HepG2 (cell line): ENCODE measurements around the gene TIMM23. TPM values are rescaled to one million over a fixed set of nuclear protein-coding genes. Genes with fewer than 3 reads are reported as not detected.

ENCODE experiments used
- ATAC-seq: fragments of 200-7000 bp; cut with Tn5 transposase; 3 replicates; pipeline ENCODE4 v1.9.1; 2020; ENCODE audit warnings: mild to moderate bottlenecking, moderate library complexity
- BruUV-seq: library from RNA; stranded (reverse); fragments of 400-500 nt; replicated peaks from 2 replicates; lab custom pipeline; 2021; lab: Mats Ljungman, UMichigan
- CTCF ChIA-PET: fragments of 300-600 bp; formaldehyde crosslinking; extraction: SDS; loops from one replicate; lab custom pipeline; 2021; ENCODE audit warnings: low total read pairs, inconsistent platforms, low intra/inter-chr PET ratio; lab: Yijun Ruan, JAX
- POLR2A ChIA-PET: fragments of 350-600 bp; sonication (Branson Sonifier 250); formaldehyde crosslinking; loops from one replicate; lab custom pipeline; 2020; ENCODE audit warnings: antibody characterized with exemption, inconsistent platforms; lab: Yijun Ruan, JAX
- DNase-seq: peaks from one replicate; pipeline ENCODE4 v3.0.0-alpha.2; 2015; ENCODE audit warnings: low spot score
- FAIRE-seq: peaks from 3 replicates; lab custom pipeline; 2011; peaks lifted over from hg19 to GRCh38; lab: Jason Lieb, UNC
- H2AFZ ChIP-seq: one replicate; pipeline ENCODE4 v1.6.1; 2011; ENCODE audit warnings: low read length, inconsistent platforms
- H3K27ac ChIP-seq: fragments of 300-600 bp; 3 replicates; pipeline ENCODE4 v1.8.0; 2011; ENCODE audit warnings: mixed run types, mild to moderate bottlenecking, mixed read lengths, low read length, inconsistent platforms; ENCODE audit not compliant: insufficient read depth; ENCODE audit errors: extremely low read length
- H3K27me3 ChIP-seq, 2 experiments: fragments of 200-600 bp in 1 of 2; 2 replicates in 1 of 2; 3 replicates in 1 of 2; pipeline versions ENCODE4 v1.6.0 to v1.8.0; 2011; ENCODE audit warnings: low read length in 2 of 2, mild to moderate bottlenecking in 2 of 2, moderate library complexity in 2 of 2, inconsistent platforms in 1 of 2; ENCODE audit not compliant: insufficient read depth in 2 of 2, control insufficient read depth in 1 of 2
- H3K36me3 ChIP-seq, 2 experiments: fragments of 200-600 bp in 1 of 2; replicated peaks in 1 of 2; 2 replicates in 1 of 2; 3 replicates in 1 of 2; pipeline versions ENCODE4 v1.5.1 to v1.8.0; 2011; ENCODE audit warnings: low read length in 2 of 2, inconsistent platforms in 1 of 2; ENCODE audit not compliant: insufficient read depth in 2 of 2, control insufficient read depth in 1 of 2
- H3K4me1 ChIP-seq: 2 replicates; pipeline ENCODE4 v1.5.1; 2012; ENCODE audit warnings: low read length, inconsistent platforms; ENCODE audit not compliant: insufficient read depth
- H3K4me2 ChIP-seq: 2 replicates; pipeline ENCODE4 v1.6.0; 2011; ENCODE audit warnings: low read depth, low read length, inconsistent platforms
- H3K4me3 ChIP-seq, 3 experiments: fragments of 200-600 bp in 1 of 3; sonication (generic), shearing (Covaris generic) in 1 of 3; replicated peaks in 1 of 3; 2 replicates each; pipeline ENCODE4 v1.5.1; 2011 to 2016; ENCODE audit warnings: low read length in 3 of 3, inconsistent platforms in 2 of 3, low read depth in 2 of 3, mild to moderate bottlenecking in 2 of 3, control low read depth in 1 of 3, mixed read lengths in 1 of 3; ENCODE audit not compliant: insufficient read depth in 1 of 3
- H3K79me2 ChIP-seq: one replicate; pipeline ENCODE4 v1.6.1; 2011; ENCODE audit warnings: low read length, inconsistent platforms; ENCODE audit not compliant: insufficient read depth
- H3K9ac ChIP-seq: 2 replicates; pipeline ENCODE4 v1.6.0; 2011; ENCODE audit warnings: mild to moderate bottlenecking, low read depth, low read length, inconsistent platforms; ENCODE audit not compliant: insufficient read depth
- H3K9me3 ChIP-seq: 2 replicates; pipeline ENCODE4 v1.5.1; 2012; ENCODE audit warnings: mild to moderate bottlenecking, low read length
- H4K20me1 ChIP-seq: 2 replicates; pipeline ENCODE4 v1.6.0; 2011; ENCODE audit warnings: inconsistent platforms, mild to moderate bottlenecking, low read length, moderate library complexity; ENCODE audit not compliant: insufficient read depth
- CEBPB ChIP-seq: IDR thresholded peaks from 2 replicates; pipeline ENCODE4 v1.6.1; 2011; ENCODE audit warnings: low read depth, low read length, improper control_type of control experiment, borderline replicate concordance
- DPF2 ChIP-seq: sonication (generic); formaldehyde crosslinking; IDR thresholded peaks from 2 replicates; pipeline ENCODE4 v1.4.0; 2020; ENCODE audit warnings: mild to moderate bottlenecking, low read depth, missing genetic modification reagents, borderline replicate concordance
- HNF1A ChIP-seq, 2 experiments: sonication (generic) in 1 of 2; formaldehyde crosslinking in 1 of 2; IDR thresholded peaks; 2 replicates each; pipeline versions ENCODE4 v1.4.0 to v1.6.1; 2016 to 2020; ENCODE audit warnings: borderline replicate concordance in 1 of 2, low read depth in 1 of 2, mild to moderate bottlenecking in 1 of 2, missing genetic modification reagents in 1 of 2
- HOXA5 ChIP-seq: sonication (generic); formaldehyde crosslinking; IDR thresholded peaks from 2 replicates; pipeline ENCODE4 v1.4.0; 2020; ENCODE audit warnings: missing genetic modification reagents
- KDM1A ChIP-seq: IDR thresholded peaks from 2 replicates; pipeline ENCODE4 v1.6.1; 2016; ENCODE audit warnings: missing compliant biosample characterization
- NR2F1 ChIP-seq, 2 experiments: fragments of 450-650 bp in 1 of 2; formaldehyde crosslinking in 1 of 2; IDR thresholded peaks; 2 replicates each; pipeline versions ENCODE4 v1.5.0 to v1.6.1; 2016 to 2020; ENCODE audit warnings: mild to moderate bottlenecking in 1 of 2, missing compliant biosample characterization in 1 of 2, missing genetic modification reagents in 1 of 2, moderate library complexity in 1 of 2
- NR2F6 ChIP-seq, 2 experiments: IDR thresholded peaks; 2 replicates each; pipeline ENCODE4 v1.6.1; 2016; ENCODE audit warnings: antibody characterized with exemption in 1 of 2, mild to moderate bottlenecking in 1 of 2
- RCOR2 ChIP-seq: IDR thresholded peaks from 2 replicates; pipeline ENCODE4 v1.6.1; 2016; ENCODE audit warnings: missing biosample characterization, missing genetic modification reagents
- SRSF1 ChIP-seq: fragments of 200-400 bp; formaldehyde crosslinking; optimal IDR thresholded peaks from 2 replicates; pipeline ENCODE3; 2017; ENCODE audit warnings: mild to moderate bottlenecking, low read depth, low read length, moderate library complexity
- TBX2 ChIP-seq: sonication (generic); formaldehyde crosslinking; IDR thresholded peaks from 2 replicates; pipeline ENCODE4 v1.5.0; 2020; ENCODE audit warnings: missing genetic modification reagents, mild to moderate bottlenecking, borderline replicate concordance
- TCF7 ChIP-seq: sonication (generic); IDR thresholded peaks from 2 replicates; pipeline ENCODE4 v1.6.1; 2016; ENCODE audit warnings: antibody characterized with exemption, low read depth
- ZMYM2 ChIP-seq: sonication (generic); formaldehyde crosslinking; IDR thresholded peaks from 2 replicates; pipeline ENCODE4 v1.8.0; 2022; ENCODE audit warnings: mild to moderate bottlenecking, missing genetic modification reagents
- ZNF292 ChIP-seq: sonication (generic); formaldehyde crosslinking; IDR thresholded peaks from 2 replicates; pipeline ENCODE4 v1.8.1; 2022; ENCODE audit warnings: mild to moderate bottlenecking, low read depth, missing genetic modification reagents, borderline replicate concordance
- ZNF430 ChIP-seq: sonication (generic); formaldehyde crosslinking; IDR thresholded peaks from 2 replicates; pipeline ENCODE4 v1.9.0; 2021; ENCODE audit warnings: mild to moderate bottlenecking, missing genetic modification reagents
- ZNF772 ChIP-seq: sonication (generic); formaldehyde crosslinking; IDR thresholded peaks from 2 replicates; pipeline ENCODE4 v1.5.0; 2020; ENCODE audit warnings: mild to moderate bottlenecking, missing genetic modification reagents
- ZNF784 ChIP-seq: sonication (generic); formaldehyde crosslinking; IDR thresholded peaks from 2 replicates; pipeline ENCODE4 v1.5.1; 2020; ENCODE audit warnings: missing genetic modification reagents, mild to moderate bottlenecking, borderline replicate concordance
- ZNF788 ChIP-seq: sonication (generic); formaldehyde crosslinking; IDR thresholded peaks from 2 replicates; pipeline ENCODE4 v1.5.0; 2020; ENCODE audit warnings: mild to moderate bottlenecking, missing genetic modification reagents, borderline replicate concordance
- WGBS: methylation state at CpG from one replicate; pipeline ENCODE4 v1.1.6; 2017; ENCODE audit warnings: low lambda C conversion rate; 5-methylcytosine and 5-hydroxymethylcytosine counted together
- in situ Hi-C: cut with HindIII; loops from 2 replicates; pipeline ENCODE4 v1.10.0; 2017; ENCODE audit warnings: low pct_unique_long_range_greater_than_20kb; ENCODE audit not compliant: extremely low pct_ligation_motif_present
- intact Hi-C: fragments of 100-400 bp; cut with micrococcal nuclease; formaldehyde crosslinking; loops from one replicate; pipeline ENCODE4 v1.10.0; 2022; ENCODE audit not compliant: unreplicated experiment
- polyA plus RNA-seq, 8 experiments: library from polyadenylated mRNA; depleted of rRNA in 3 of 8; stranded (reverse) in 7 of 8; unstranded in 1 of 8; fragments of >200 nt; fragmentation: Illumina TruSeq in 4 of 8; extraction: Trizol in 4 of 8; gene quantifications; 2 replicates each; pipeline versions ENCODE4 v1.2.1 to v1.2.3, GENCODE V29; 2011 to 2016; ENCODE audit warnings: low read depth in 4 of 8, missing spikeins in 1 of 8, mixed read lengths in 1 of 8; ENCODE audit not compliant: insufficient read depth in 1 of 8
- total RNA-seq, 5 experiments: library from RNA; depleted of rRNA; stranded (reverse); fragments of >200 nt; fragmentation: Illumina TruSeq; extraction: Trizol; gene quantifications; 2 replicates each; pipeline ENCODE4 v1.2.3, GENCODE V29; 2016; ENCODE audit warnings: low read depth in 1 of 5

Gene TIMM23
- total and polyA plus RNA-seq, 2 of the 13 experiments (the other 11 are each of a cell fraction or from before 2014, with no cell fraction given): 80.2 to 98.6 TPM

GRCh38 chr10:46035923-46036849, 63.9 kb downstream of the TIMM23 start:
- ChIA-PET CTCF (no interaction called here), POLR2A (interaction anchor here (0.7 to 2.5 kb wide), 7 partner anchors 8 to 35 kb away, joined by 3 to 26 read pairs (median 6); no protein-coding TSS in a partner anchor)
- Histone ChIP-seq H3K9me3 (no peaks in the 10 kb centered on the region), H3K4me2 (peak overlapping the region; percentile 74), H3K4me3 (peak overlapping the region in 2 of 3 experiments; percentile 18 to 41; a peak in 3 of 6 replicates), H4K20me1 (no peaks in the 10 kb centered on the region), H3K36me3 (no peaks in the 10 kb centered on the region), H3K9ac (0 out of 2 replicates have a peak overlapping the region, but pooled peaks have one; percentile 45), H3K27me3 (no peaks in the 10 kb centered on the region), H3K4me1 (peaks cover 66% of the 10 kb centered on the region), H3K27ac (peak overlapping the region; percentile 84), H3K79me2 (peaks cover 11% of the 10 kb centered on the region), H2AFZ (no peak overlapping the region)
- 31% methylated on average over 8 of the region's 8 CpGs for WGBS
- peak; percentile 72 for ATAC-seq
- in situ Hi-C loops (no loop called here), intact Hi-C loops (no loop called here)
- peak; percentile 90 for DNase-seq
- no TSS peak for BruUV-seq
- no peak for FAIRE-seq
- TF ChIP-seq KDM1A (CRISPR knock-in tag) (no peak; the same call in 1 of the 2 replicates), TCF7 (peak; percentile 26; the same call in 1 of the 2 replicates), ZNF784 (CRISPR knock-in tag) (no peak), ZNF772 (CRISPR knock-in tag) (peak; percentile 70), NR2F1 (CRISPR knock-in tag; IDR thresholded peaks at IDR 0.05) (peak; percentile 82 to 88), ZMYM2 (CRISPR knock-in tag) (peak; percentile 77), DPF2 (CRISPR knock-in tag) (0 out of 2 replicates have a peak, but pooled peaks have one; percentile 42), ZNF788 (CRISPR knock-in tag) (peak; percentile 65; the same call in 1 of the 2 replicates), CEBPB (peak; percentile 36; the same call in 1 of the 2 replicates), ZNF292 (CRISPR knock-in tag) (peak; percentile 90), HOXA5 (CRISPR knock-in tag) (peak; percentile 43; the same call in 1 of the 2 replicates), TBX2 (CRISPR knock-in tag) (peak; percentile 90), HNF1A (IDR thresholded peaks at IDR 0.05; ENCODE audit: low read depth) (0 out of 2 replicates have a peak, but pooled peaks have one; percentile 2), HNF1A (CRISPR knock-in tag; IDR thresholded peaks at IDR 0.05; ENCODE audit: borderline replicate concordance) (peak; percentile 76; the same call in 1 of the 2 replicates), ZNF430 (peak; percentile 87), SRSF1 (no peak), NR2F6 (IDR thresholded peaks at IDR 0.05) (peak; percentile 92), NR2F6 (CRISPR knock-in tag; IDR thresholded peaks at IDR 0.05) (peak; percentile 93), RCOR2 (CRISPR knock-in tag) (peak; percentile 50; the same call in 1 of the 2 replicates)
